H1 (cell line): ENCODE measurements around the gene CACNA1B. TPM values are rescaled to one million over a fixed set of nuclear protein-coding genes. Genes with fewer than 3 reads are reported as not detected.

Experiments used
- CHD7 ChIP-seq: fragments of 300-600 bp; sonication (generic); IDR thresholded peaks from 2 replicates; pipeline ENCODE4 v1.7.1; 2012; ENCODE audit warnings: low read length, moderate library complexity, mild to moderate bottlenecking, inconsistent platforms; ENCODE audit not compliant: insufficient replicate concordance
- GTF2F1 ChIP-seq: IDR thresholded peaks from 2 replicates; pipeline ENCODE4 v1.6.1; 2012; ENCODE audit warnings: low read depth, low read length, improper control_type of control experiment, borderline replicate concordance
- SP2 ChIP-seq: IDR thresholded peaks from 2 replicates; pipeline ENCODE4 v1.6.1; 2012; ENCODE audit warnings: mild to moderate bottlenecking, low read length, inconsistent platforms
- polyA plus RNA-seq, 7 experiments: library from polyadenylated mRNA; depleted of rRNA in 3 of 7; stranded (reverse) in 5 of 7; unstranded in 2 of 7; fragments of >200 nt in 5 of 7; fragments of 200-250 nt in 2 of 7; gene quantifications; 1 replicate in 5 of 7; 2 replicates in 1 of 7; 4 replicates in 1 of 7; pipeline versions ENCODE4 v1.2.1 to v1.2.3, GENCODE V29; 2011 to 2013; ENCODE audit warnings: missing spikeins in 2 of 7, mixed read lengths in 2 of 7
- total RNA-seq: library from RNA; stranded (reverse); fragmentation: NEBNext Ultra II Directional; extraction: Animal tissue kit (Norgen Biotek cat#: 25700); gene quantifications from 2 replicates; pipeline ENCODE4 v1.2.1, GENCODE V29; 2021

CACNA1B gene
- total and polyA plus RNA-seq, 2 of the 8 experiments (the other 6 are each of a cell fraction or from before 2014, with no cell fraction given): 1.5 to 5.7 TPM

DNA sequence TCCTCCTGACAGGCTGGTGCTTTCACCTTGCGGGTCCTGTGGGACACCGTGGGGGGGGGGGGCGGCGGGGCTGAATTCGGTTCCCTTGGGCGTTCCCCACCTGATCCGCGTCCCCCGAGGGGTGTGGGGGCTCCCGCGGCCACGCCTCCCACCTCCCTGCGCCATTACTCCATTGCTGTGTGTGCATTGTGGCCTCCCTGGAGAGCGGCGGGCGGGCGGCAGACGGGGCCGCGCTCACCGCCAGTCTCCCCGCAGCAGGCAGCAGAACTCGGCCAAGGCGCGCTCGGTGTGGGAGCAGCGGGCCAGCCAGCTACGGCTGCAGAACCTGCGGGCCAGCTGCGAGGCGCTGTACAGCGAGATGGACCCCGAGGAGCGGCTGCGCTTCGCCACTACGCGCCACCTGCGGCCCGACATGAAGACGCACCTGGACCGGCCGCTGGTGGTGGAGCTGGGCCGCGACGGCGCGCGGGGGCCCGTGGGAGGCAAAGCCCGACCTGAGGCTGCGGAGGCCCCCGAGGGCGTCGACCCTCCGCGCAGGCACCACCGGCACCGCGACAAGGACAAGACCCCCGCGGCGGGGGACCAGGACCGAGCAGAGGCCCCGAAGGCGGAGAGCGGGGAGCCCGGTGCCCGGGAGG is 145.3 kb downstream of the CACNA1B start (continued):
- no peak for TF ChIP-seq CHD7
- no peak for TF ChIP-seq SP2
- no peak for TF ChIP-seq GTF2F1
